HEK293T (cell line): ENCODE measurements around the gene FUT3.

Source experiments
- ARNT ChIP-seq: fragments of 450-650 bp; IDR thresholded peaks from 2 replicates; pipeline ENCODE4 v1.6.1; 2017; ENCODE audit warnings: mild to moderate bottlenecking
- ELF4 ChIP-seq: fragments of 450-650 bp; IDR thresholded peaks from 2 replicates; pipeline ENCODE4 v1.6.1; 2017; ENCODE audit warnings: antibody characterized with exemption
- FOXM1 ChIP-seq: fragments of 450-650 bp; IDR thresholded peaks from 2 replicates; pipeline ENCODE4 v1.6.1; 2017; ENCODE audit warnings: mild to moderate bottlenecking, borderline replicate concordance
- LEF1 ChIP-seq: fragments of 450-650 bp; IDR thresholded peaks from 2 replicates; pipeline ENCODE4 v1.6.1; 2017; ENCODE audit warnings: mild to moderate bottlenecking, borderline replicate concordance
- SP1 ChIP-seq: fragments of 450-650 bp; IDR thresholded peaks from 2 replicates; pipeline ENCODE4 v1.6.1; 2017
- TARDBP ChIP-seq: fragments of 450-650 bp; IDR thresholded peaks from 2 replicates; pipeline ENCODE4 v1.6.1; 2016
- ZNF384 ChIP-seq: fragments of 450-650 bp; IDR thresholded peaks from 2 replicates; pipeline ENCODE4 v1.6.1; 2016

DNA sequence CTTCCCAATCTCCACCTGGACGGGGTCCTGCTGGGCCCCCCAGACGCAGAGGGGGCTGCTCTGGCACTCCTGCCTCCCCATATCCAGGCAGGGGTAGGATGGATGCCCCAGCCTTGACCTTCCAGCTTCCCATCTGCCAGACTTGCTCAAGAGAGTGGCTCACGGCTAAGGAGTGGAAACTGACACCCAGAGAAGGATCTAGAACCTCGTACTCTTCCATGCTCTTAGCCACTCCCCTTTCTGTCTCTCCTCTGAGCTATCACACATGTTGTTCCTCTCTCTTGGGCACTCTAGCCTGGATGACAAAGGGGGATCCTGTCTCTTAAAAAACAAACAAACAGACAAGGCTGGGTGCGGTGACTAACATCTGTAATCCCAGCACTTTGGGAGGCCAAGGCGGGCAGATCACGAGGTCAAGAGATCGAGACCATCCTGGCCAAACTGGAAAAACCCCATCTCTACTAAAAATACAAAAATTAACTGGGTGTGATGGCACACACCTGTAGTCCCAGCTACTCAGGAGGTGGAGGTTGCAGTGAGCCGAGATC is 31.2 kb upstream of the FUT3 start:
- TF ChIP-seq ELF4 (no peak), ZNF384 (no peak), TARDBP (no peak), FOXM1 (no peak), ARNT (no peak), SP1 (no peak), LEF1 (no peak)
